Suprapubic skin (tissue), 4 donors: ENCODE measurements around the gene TAF11L4.

Experiments used
- CTCF ChIP-seq, 2 donors: fragments of 200-600 bp in 1 of 2; fragments of 450-650 bp in 1 of 2; sonication (generic) in 1 of 2; IDR thresholded peaks; one replicate each; pipeline ENCODE4 v1.5.1; 2016 to 2019; ENCODE audit warnings: antibody characterized with exemption in 2 of 2, mild to moderate bottlenecking in 1 of 2, moderate library complexity in 1 of 2
- EP300 ChIP-seq: sonication (generic); formaldehyde crosslinking; IDR thresholded peaks from one replicate; pipeline ENCODE4 v1.6.1; 2017; ENCODE audit warnings: antibody characterized with exemption
- POLR2AphosphoS5 ChIP-seq, 3 donors: sonication (generic); formaldehyde crosslinking; IDR thresholded peaks; one replicate each; pipeline ENCODE4 v1.6.1; 2017; ENCODE audit warnings: antibody characterized with exemption in 3 of 3

- no peak for TF ChIP-seq POLR2AphosphoS5 (IDR thresholded peaks at IDR 0.05)
- TF ChIP-seq EP300, result no peak
- TF ChIP-seq CTCF (IDR thresholded peaks at IDR 0.05), result no peak
Measured at GRCh38 chr5:17492770-17493169, 28.8 kb upstream of the TAF11L4 start.
